Fibroblast of skin of abdomen (primary cell): ENCODE results near the gene CEL. TPM values are rescaled to one million over a fixed set of nuclear protein-coding genes. Genes with fewer than 3 reads are reported as not detected.
A peak's percentile ranks its signal among the peaks of the same experiment; 100 is the strongest.
"Not testable (repeated sequence)": the region's sequence is repeated elsewhere in the genome, so short reads cannot be mapped to it uniquely, and the experiment has no call there.

Source experiments
- DNase-seq: peaks from one replicate; pipeline ENCODE4 v3.0.0-alpha.2; 2013
- polyA plus RNA-seq, 2 experiments: library from polyadenylated mRNA; unstranded; fragments of 120-200 nt; gene quantifications; one replicate each; pipeline ENCODE4 v1.2.1, GENCODE V29; 2013; ENCODE audit not compliant: insufficient read length in 2 of 2

The CEL gene
- 0.85 TPM for polyA plus RNA-seq (2013, experiment 1 of 2; ENCODE audit: insufficient read length)
- 0.91 TPM for polyA plus RNA-seq (2013, experiment 2 of 2; ENCODE audit: insufficient read length)

DNA sequence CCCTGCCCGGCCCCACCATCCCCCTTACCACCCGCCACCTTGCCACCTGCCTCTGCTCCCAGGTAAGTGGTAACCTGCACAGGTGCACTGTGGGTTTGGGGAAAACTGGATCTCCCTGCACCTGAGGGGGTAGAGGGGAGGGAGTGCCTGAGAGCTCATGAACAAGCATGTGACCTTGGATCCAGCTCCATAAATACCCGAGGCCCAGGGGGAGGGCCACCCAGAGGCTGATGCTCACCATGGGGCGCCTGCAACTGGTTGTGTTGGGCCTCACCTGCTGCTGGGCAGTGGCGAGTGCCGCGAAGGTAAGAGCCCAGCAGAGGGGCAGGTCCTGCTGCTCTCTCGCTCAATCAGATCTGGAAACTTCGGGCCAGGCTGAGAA lies at the start of gene CEL:
Gene CEL (plus strand): TSS at position 218 of the 382 bp plus-strand sequence. CDS start 22 bp downstream, at position 240.
- not testable (repeated sequence) for DNase-seq

DNA sequence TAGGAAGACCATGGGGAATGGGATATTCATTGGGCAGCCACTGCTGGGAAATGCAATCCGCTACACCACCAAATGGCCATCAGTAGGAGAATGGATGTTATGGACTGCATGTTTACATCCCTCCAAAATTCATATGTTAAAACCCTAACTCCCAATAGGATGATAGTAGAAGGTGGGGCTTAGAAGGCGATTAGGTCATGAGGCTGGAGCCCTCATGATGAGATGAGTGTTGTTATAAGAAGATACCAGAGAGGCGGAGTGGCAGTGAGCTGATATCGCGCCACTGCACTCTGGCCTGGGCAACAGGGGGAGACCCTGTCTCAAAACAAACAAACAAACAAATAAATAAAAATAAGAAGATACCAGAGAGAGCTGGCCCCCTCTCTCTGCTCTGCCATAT lies 47.1 kb upstream of the CEL start:
- no peak for DNase-seq

DNA sequence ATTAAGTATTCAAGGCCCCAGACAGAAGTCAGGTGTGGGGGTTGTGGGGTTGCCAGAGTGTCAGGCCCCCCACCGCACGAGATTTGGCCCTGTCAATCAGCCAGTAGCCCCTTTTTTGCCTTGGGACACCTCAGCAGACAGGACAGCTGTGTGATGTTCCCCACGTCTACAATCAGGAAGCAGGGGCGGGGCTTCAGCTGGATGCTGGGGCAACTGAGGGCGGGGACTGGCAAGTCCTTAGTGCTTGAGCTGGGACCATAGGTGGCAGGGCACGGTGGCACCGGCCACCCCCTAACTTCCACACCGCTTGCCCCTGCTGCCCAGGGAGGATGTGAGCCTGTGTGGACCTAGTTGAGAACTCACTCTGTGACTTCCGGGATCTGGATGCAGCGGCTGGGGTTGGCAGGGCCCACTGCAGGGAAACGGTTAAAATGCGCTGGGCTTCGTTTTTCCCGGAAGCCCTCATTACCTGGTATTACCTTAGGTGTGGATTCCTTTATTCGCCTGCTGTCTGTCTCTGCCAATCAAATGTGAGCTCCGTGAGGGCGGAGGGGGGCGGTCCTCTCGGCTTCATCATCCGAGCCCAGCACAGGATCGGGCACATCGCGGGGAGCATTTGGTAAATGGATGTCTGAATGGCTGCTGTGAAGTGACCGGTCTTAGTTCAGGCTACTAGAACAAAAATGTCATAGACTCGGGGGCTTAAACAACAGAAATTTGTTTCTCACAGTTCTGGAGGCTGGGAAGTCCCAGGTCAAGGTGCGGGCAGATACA lies 38.5 kb upstream of the CEL start:
- DNase-seq = no peak

DNA sequence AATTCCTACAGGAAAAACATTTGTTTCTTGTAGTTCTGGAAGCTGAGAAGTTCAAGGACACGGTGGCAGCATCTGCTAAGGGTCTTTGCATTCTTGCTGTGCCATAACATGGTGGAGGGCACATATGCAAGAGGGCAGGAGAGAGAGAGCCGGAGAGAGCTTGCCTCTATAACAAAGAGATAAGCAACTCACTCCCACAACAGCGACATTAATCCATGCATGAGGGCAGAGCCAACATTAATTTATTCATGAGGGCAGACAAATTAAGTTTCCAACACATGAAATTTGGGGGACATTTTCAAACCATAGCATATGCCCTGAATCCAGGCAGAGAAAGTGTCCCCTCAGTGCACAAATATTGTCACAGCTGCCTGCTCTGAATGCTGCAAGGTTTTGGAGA lies 35.4 kb upstream of the CEL start:
- no peak for DNase-seq

DNA sequence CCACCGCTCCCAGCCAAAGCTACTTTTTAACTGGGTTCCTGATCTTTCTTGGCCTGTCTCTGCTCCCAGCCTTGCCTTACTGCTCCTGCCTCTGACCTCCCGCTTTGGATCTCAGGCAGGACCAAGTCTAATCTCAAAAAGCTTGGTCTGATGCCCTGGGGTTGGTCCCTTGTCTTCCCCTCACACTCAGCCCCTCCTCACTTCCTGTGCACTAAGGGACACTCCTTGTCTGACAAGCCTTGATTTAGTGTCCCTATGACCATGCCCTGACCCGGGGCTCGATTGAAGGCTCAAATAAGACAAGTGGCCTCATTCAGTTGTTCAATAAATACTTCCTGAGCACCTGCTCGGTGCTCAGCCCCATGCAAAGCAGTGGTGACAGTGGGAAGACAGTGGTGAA lies 34.6 kb upstream of the CEL start:
- DNase-seq = no peak

DNA sequence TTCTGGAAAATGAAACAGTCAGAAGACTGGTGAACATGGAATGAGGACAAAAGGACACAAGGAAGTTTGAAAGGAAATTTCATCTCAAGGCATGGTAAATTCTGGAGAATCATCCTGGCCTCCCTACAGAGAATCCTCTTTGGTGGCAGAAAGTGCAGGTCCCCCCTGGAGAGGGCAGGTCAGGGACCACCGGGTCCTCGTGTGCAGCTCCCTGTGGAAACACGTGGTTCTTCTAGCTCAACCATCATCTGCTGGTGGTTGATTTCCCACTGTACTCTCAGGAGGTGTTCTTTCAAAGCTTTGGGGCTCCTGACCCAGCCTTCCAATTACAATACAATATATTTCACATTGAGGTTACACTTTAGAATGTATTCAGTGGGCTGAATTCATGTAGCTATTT lies 33.6 kb upstream of the CEL start:
- no peak for DNase-seq

DNA sequence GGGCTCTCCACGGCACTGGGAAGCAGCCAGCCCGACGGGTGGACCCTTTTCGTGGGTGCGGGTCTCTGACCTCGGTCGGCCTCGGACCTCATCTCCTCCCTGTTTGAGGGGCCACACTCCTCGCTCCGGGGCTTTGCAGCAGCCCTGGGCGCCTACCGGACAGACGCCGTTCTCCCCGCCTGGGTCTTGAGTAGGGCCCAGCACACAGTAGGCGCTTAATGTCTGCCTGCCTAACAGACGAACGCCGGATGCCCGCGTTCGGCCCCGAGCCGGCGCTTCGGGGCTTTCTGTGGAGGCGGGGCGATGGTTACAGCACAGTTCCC lies 31.8 kb upstream of the CEL start:
- DNase-seq = no peak

DNA sequence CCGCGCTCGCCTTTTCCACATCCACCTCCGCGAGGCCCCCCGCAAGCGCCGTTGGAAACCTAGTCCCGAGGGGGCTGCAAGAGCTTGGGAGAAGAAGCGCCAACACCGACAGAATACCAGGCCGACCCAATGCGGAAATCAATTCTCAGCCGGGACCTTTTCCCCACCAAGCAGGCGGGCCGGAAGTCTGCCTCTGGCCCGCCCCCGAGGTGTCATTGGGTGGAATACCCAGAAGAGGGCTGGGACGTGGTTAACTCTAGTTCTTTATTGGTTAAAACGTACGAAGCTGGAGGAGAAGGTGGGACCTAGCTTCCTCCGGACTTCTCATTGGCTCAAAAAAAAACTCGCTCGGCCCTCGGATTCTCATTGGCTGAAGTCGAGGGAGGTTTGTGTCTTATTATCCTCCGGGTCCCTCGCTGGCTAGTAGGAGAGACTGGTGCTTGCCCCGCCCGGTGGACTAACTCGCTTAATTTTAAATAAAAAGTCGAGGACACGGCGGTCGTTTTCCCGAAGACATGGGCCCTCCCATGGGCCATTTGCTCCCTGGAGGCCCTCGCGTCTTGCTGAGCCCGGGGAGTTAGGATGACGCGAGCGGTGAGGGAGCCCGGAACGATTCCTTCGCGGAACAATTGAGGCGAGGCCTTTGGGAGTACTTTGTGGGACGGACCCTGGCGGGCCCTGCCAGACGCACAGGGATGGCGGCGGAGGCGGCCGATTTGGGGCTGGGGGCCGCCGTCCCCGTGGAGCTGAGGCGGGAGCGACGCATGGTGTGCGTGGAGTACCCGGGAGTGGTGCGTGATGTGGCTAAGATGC lies 31.3 kb upstream of the CEL start, which contains the start of gene GTF3C5:
Gene GTF3C5 (plus strand): TSS at position 681 of the 813 bp plus-strand sequence. CDS start 15 bp downstream, at position 696.
- DNase-seq = peak; percentile 99

DNA sequence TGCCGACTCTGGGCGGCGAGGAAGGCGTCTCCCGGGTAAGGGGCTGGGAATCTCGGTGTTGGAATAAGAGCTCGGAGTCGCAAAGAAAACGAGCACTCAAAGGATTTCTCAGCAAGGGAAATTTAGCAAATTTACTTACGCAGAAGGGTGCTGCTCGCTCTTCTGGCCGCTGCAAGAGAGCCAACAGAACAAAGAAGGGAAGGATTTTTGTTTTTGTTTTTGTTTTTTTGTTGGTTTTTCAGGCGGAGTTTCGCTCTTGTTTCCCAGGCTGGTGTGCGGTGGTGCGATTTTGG lies 30.7 kb upstream of the CEL start:
- no peak for DNase-seq

DNA sequence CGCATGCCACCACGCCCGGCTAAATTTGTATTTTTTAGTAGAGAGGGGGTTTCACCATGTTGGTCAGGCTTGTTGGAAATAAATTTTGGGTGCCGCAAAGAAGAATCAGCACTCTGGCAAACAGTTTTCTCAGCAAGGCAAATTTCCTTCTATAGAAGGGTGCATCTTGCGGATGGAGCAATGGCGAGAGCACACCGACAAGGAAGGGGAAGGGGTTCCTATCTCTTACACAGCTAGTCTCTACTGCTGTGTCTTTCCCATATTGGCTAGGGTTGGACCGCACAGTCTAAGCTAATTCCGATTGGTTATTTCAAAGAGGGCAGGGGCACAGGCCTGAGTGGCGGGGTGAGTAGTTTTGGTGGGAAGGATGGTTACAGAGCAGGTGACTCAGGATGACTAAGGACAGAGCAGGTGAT lies 30.3 kb upstream of the CEL start:
- no peak for DNase-seq

DNA sequence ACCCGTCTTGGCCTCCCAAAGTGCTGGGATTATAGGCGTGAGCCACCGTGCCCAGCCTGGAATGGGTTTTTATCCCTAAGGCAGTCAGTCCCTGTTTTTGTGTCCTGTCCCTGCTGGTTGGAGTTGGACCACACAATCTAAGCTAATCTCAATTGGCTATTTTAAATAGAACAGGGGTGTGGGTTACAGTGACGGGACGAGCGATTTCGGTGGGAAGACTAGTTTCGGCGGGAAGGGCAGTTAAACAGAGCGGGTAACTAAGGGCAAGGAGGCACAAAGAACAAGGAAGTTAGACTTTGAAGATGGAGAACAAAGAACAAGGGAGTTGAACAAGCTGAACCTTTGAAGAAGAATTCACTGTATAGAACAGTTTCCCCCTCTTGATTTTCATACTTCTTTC lies 29.6 kb upstream of the CEL start:
- no peak for DNase-seq

DNA sequence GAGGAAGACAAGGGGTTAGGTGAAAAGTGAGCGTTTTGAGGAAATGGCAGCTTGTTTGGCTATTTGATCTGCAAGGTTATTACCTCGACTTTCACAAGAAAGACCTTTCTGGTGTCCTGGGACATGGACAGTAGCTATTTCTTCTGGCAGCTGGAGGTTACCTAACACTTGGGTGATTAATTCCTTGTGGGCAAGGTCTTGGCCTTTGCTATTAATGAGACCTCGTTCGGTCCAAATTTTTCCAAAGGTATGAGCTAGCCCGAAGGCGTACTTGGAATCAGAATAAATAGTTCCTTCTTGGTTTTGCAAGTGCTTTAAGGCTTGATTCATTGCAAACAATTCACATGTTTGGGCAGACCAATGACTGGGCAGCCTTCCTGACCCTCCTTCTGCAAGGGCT lies 26.1 kb upstream of the CEL start:
- no peak for DNase-seq

DNA sequence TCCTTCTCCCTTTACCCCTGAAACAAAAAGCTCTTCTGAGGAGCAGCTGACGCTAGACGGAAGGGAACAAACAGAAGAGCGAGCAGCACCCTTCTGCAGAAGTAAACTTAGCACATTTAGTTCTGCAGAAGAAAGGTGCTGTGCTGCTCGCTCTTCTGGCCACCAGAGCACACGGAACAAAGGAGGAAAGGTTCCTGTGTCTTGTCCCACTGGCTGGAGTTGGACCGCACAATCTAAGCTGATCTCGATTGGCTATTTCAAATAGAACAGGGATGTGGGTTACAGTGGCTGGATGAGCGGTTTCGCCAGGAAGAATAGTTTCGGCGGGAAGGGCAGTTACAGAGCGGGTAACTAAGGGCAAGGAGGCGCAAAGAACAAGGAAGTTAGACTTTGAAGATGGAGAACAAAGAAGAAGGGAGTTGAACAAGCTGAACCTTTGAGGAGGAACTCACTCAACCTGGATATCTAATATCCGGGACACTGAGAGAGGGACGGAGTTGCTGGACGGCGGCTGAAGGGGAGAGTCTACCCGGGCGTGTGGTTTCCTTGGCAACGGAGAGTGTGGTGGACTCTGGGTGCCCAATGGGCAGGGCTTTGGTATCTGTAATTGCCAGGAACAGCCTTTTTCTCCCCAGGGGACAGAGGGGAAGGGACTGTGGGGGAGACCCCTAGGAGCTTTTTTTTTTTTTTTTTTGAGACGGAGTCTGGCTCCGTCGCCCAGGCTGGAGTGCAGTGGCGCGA lies 23.8 kb upstream of the CEL start:
- no peak for DNase-seq

DNA sequence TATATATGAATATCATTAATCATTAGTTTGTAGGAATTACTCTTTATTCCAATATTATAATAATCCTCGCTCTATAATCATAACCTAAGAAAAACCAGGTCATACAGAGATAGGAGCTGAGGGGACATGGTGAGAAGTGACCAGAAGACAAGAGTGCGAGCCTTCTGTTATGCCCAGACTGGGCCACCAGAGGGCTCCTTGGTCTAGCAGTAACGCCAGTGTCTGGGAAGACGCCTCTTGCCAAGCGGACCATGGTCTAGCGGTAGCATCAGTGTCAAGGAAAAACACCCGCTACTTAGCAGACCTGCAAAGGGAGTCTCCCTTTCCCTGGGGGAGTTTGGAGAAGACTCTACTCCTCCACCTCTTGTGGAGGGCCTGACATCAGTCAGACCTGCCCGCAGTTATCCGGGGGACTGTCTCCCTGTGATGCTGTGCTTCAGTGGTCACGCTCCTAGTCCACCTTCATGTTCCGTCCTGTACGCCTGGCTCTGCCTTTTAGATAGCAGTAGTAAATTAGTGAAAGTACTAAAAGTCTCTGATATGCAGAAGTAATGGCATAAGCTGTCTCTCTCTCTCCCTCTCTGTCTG lies 20.8 kb upstream of the CEL start:
- DNase-seq = peak; percentile 48

DNA sequence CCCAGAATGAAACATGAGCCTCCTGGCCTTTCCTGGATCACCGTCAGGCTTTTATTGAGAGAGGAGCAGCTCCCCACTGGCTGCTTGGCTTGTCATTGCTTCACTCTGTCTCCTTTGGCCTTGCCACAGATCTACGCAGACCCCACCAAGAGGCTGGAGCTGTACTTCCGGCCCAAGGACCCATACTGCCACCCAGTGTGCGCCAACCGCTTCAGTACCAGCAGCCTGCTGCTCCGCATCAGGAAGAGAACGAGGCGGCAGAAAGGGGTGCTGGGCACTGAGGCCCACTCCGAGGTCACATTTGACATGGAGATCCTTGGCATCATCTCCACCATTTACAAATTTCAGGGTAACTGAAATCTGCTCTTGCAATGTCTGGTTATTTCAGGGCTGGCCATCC lies 19.8 kb upstream of the CEL start:
- DNase-seq = no peak

DNA sequence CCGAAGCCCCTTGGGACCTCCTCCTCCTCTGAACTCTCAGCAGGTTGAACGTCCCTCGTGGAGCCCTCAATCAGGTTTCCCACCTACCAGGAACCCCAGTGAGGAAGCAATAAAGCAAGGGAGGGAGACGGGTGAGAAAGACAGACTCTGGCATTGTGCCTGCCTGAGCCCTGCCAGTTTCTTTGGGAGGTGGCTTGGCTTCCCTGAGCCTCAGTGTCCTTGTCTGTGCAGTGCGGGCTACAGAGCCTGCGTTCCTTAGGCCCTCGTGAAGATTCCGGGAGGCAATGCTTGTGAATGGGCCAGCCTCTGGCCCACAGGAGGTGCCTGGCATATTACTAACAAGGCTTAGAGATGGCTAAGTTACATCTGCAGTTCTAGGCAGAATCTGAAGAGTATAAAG lies 19.1 kb upstream of the CEL start:
- DNase-seq = no peak

DNA sequence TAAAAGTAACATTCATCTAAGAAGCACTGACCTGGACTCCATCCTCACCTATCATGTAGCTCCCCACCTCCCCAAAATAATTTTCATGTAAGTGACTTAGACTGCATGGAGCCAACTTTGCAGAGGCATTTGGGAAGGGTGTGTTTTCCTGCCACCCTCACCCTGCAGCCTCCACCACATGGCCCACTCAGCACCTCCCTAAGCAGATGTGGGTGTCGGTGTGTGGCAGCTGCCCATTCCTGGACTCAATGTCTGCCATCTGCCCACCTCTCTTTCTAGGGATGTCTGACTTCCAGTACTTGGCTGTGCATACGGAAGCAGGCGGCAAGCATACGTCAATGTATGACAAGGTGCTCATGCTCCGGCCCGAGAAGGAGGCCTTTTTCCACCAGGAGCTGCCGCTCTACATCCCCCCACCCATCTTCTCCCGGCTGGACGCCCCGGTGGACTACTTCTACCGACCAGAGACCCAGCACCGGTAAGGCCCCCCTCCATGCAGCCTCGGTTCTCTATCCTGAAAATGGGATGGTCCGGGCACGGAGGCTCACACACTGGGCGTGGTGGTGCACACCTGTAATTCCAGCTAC lies 18.2 kb upstream of the CEL start:
- no peak for DNase-seq

DNA sequence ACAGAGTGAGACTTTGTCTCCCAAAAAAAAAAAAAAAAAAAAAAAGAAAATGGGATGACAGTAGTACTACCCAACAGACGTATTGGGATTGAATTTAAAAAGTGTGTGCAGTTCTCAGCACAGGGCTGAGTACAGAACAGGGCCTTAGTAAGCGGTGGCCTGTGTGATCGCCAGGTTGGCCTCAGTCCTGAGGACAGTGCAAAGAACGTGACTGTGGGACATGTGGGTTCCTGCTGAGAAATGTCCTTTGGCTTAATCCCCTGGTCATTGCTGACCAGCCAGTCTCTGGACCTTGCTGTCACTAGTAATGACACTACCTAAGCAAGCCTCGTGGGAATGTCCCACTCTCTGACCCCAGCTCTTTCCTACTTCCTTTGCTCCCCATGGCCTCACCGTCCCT lies 17.7 kb upstream of the CEL start:
- DNase-seq = no peak

DNA sequence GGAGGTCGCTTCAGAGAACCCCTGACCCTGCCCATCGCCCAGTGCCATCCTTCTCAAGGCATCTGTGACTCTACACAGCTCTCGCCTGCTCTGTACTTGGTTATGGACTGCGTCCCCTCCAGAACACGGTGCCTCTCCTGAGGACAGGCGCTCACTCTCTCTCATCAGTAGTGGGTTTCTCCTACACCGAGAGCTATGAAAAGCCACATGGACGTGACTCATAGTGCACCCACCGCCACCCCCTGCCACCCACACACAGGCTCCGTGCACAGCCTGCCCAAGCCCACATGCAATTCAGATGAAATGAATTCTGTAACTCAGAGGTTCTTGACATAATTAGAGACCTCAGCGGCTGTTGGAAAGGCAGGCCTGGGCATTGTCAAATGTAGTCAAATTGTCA lies 17.1 kb upstream of the CEL start:
- no peak for DNase-seq

DNA sequence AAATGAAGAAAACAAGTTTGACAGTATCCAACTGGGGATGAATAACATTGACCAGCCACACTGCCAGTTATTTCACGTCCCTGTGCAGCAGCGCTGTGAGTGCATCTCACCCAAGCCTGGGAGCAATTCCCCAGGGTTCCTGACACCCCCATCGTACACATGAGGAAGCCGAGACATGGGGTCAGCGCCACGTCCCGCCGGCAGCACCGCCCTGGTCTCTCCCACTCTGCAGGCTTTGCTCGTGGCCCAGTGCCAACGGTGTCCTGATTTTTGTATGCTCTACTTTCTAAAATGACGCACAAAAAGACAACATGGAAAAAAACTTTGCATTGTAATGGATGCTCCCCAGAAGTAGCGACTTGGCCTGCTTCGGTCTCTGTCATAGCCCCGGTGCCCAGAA lies 16.6 kb upstream of the CEL start:
- no peak for DNase-seq

DNA sequence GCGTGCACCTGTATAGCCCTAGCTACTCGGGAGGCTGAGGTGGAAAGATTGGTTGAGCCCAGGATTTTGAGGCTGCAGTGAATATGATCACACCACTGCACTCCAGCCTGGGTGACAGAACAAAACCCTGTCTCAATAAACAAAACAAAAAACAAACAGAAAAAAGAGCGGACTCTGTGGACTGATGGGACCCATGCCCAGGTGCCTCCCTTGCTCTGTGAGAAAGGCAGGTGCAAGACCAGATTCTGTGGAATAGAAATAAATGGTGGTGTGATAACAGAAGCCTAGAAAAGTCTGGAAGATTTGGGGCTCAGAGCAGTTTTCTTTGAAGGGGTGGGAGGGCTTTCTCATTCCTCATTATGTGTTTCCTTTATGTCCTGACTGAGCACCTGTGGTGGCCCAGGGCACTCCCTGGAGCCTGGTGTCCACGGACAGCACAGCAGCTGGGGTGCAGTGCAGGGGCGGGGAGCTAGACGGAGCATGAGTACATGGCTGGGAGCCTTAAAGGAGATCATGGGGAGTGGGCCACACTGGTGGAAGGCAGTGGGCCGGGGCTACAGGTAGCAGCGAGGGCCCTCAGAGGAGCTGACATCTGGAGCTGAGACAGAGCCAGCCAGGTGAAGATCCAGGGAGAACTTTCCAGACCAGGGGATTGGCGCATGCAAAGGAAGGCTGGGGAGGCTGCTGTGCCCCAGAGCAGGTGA lies 15.4 kb upstream of the CEL start:
- no peak for DNase-seq

DNA sequence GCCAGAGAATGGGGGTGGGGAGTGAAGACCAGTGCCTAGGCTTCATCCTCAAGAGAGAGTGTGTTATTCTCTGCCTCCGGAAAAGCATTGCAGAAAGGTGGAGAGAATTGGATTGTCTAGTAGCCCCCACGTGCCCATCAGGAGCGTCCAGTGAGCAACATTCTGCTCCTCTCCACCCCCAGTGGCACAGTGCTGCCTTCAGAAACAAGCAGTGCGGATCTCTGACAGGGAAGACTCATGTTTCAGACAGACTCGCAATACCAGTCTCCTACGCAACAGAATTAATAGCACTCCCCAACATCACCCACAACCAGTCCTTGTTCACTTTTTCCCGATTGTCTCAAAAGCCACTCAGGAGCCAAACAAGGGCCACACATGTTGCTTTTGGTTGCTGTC lies 14.9 kb upstream of the CEL start:
- DNase-seq = no peak
